Stimulated activated naive B cell treated with anti-CD40 and anti-IgM and Interleukin-4, amounts not matched to agents 10 μg/mL and 1 μg/mL and 100 μg/mL, for 72 hours (primary cell): ENCODE data around the gene RGPD4.
"Not testable (repeated sequence)": the region's sequence is repeated elsewhere in the genome, so short reads cannot be mapped to it uniquely, and the experiment has no call there.

Source experiments
- ATAC-seq, 2 donors: fragments of 150-1000 bp; cut with Tn5 transposase; replicated peaks; 2 replicates each; pipeline ENCODE4 v1.10.0; 2021; ENCODE audit warnings: moderate library complexity in 1 of 2
- DNase-seq: peaks from one replicate; pipeline ENCODE4 v3.0.0; 2021
- H3K27ac Mint-ChIP-seq: one replicate; pipeline ENCODE4 v1.8.0; 2022; ENCODE audit warnings: mild to moderate bottlenecking, mixed read lengths
- H3K27me3 Mint-ChIP-seq, 2 donors: one replicate each; pipeline ENCODE4 v1.8.0; 2022; ENCODE audit warnings: mixed read lengths in 2 of 2
- H3K36me3 Mint-ChIP-seq, 2 donors: one replicate each; pipeline ENCODE4 v1.8.0; 2022; ENCODE audit warnings: mixed read lengths in 2 of 2, mild to moderate bottlenecking in 1 of 2
- H3K4me1 Mint-ChIP-seq, 2 donors: one replicate each; pipeline ENCODE4 v1.8.0; 2022; ENCODE audit warnings: mixed read lengths in 2 of 2, mild to moderate bottlenecking in 1 of 2
- H3K4me3 Mint-ChIP-seq, 2 donors: one replicate each; pipeline ENCODE4 v1.8.0; 2022; ENCODE audit warnings: mild to moderate bottlenecking in 2 of 2, mixed read lengths in 2 of 2, moderate library complexity in 1 of 2
- H3K9me3 Mint-ChIP-seq, 2 donors: one replicate each; pipeline ENCODE4 v1.8.0; 2022; ENCODE audit warnings: mixed read lengths in 2 of 2, mild to moderate bottlenecking in 1 of 2

The RGPD4 gene

DNA sequence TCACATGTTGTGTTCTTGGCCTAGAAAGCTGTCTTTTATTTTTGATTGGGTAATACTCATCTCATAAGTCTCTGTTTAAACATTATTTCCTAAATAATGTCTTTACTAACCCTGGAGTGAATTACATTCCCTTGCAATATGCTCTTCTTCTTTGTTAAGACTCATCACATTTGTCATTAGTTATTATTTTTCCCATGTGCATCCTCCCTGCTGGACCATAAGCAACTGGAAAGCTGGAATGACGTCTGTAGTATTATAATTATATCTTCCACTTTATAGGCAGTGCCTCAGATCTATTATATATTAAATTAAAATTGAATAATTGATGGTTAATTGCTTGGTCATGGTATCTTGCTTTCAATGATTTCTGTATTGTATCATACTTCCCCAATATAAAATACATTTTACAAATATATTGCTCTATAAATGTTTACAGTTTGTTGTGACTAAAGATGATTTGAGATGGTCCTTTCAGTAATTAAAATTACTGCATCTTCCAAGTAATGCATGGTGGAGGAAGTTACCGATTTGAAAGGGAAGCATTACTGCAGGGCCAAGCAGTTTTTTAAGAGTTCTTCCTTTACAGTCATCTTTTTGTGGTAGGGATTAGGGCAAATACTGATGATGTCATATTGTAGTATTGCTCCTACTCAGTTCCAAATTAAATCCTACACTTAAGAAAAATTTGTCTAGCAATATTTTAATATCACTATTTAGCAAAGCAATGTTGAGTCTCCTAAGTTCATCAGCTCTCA lies 2.1 kb upstream of the RGPD4 start:
- ATAC-seq (no peak), DNase-seq (no peak)
- no peak overlapping the region for H3K4me3 Mint-ChIP-seq
- H3K9me3 Mint-ChIP-seq: no peaks in the 10 kb centered on the region
- no peaks in the 10 kb centered on the region for H3K4me1 Mint-ChIP-seq
- H3K27ac Mint-ChIP-seq: no peak overlapping the region
- H3K36me3 Mint-ChIP-seq: no peaks in the 10 kb centered on the region
- no peaks in the 10 kb centered on the region for H3K27me3 Mint-ChIP-seq

DNA sequence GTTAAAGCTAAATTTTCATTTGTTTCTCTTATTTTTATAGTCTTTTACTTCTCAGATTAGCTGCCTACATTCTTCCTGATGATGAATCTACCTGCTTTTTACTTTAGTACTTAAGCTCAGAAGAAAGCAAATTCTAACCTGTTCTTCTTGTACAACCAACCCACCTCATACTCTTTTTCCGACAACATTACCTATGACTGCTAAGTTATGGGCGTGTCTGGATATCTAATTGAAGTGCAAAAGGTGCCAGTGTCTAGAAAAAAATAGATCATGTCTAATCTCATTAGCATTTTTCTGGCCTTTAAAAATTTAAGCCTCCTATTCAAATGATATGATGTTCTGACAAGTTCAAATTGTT lies 1.5 kb upstream of the RGPD4 start:
- DNase-seq (no peak), ATAC-seq (no peak)
- no peak overlapping the region for H3K27ac Mint-ChIP-seq
- no peaks in the 10 kb centered on the region for H3K36me3 Mint-ChIP-seq
- no peaks in the 10 kb centered on the region for H3K4me1 Mint-ChIP-seq
- no peaks in the 10 kb centered on the region for H3K9me3 Mint-ChIP-seq
- H3K4me3 Mint-ChIP-seq: no peak overlapping the region
- no peaks in the 10 kb centered on the region for H3K27me3 Mint-ChIP-seq

DNA sequence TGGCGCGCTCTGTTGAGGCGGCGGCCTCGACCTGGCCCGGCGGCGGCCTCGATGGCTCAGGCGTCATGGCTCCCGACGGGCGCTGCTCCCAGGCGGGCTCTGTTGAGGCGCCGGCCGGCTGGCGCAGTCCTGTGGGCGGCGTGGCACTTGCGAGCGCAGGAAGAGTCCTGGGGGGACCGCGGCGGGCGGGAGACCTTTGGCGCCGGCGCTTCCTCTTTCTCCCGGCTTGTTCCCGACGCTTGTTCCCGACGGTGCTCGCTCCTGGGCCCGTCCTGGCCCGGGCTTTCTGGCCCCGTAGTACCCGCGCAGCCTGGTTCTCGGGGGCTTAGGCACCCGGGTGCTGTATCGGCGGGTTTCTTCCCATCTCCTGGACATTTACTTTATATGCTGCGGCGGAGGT lies 2.8 kb downstream of the RGPD4 start:
- H3K4me1 Mint-ChIP-seq, H3K9me3 Mint-ChIP-seq, ATAC-seq, H3K27ac Mint-ChIP-seq, H3K27me3 Mint-ChIP-seq, H3K36me3 Mint-ChIP-seq, DNase-seq, H3K4me3 Mint-ChIP-seq: not testable (repeated sequence)

DNA sequence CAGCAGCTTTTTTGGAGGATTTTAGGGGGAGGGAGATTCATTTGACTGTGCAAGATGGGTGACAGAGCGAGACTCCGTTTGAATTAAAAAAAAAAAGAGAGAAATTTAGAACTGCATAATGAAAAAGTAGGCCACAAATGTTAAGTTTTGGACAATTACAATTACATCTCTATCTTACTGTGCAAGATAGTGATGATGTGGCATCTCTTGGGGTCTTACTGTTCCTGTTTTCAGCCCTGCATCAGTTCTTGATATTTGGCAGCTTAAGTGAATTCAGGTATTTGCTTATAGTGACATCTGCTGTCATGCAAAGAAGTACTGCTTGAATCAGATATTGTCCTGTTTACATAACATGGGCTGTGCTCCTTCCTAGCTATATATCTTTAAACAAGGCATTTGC lies 6.5 kb downstream of the RGPD4 start:
- DNase-seq, ATAC-seq, H3K27me3 Mint-ChIP-seq, H3K36me3 Mint-ChIP-seq, H3K4me3 Mint-ChIP-seq, H3K9me3 Mint-ChIP-seq, H3K4me1 Mint-ChIP-seq, H3K27ac Mint-ChIP-seq: not testable (repeated sequence)

DNA sequence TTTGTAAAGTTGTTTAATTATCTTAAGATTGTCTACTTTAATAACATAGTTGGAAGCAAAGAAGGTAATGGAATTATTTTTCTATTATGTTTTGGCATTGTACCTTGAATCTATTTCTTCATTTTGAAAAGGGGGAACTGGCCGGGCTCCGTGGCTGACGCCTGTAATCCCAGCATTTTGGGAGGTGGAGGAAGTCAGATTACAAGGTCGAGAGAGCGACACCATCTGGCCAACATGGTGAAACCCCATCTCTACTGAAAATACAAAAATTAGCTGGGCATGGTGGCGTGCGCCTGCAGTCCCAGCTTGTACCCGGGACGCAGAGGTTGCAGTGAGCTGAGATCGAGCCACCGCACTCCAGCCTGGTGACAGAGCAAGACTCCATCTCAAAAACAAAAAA lies 6.9 kb downstream of the RGPD4 start:
- not testable (repeated sequence) for DNase-seq, H3K27me3 Mint-ChIP-seq, H3K9me3 Mint-ChIP-seq, H3K4me1 Mint-ChIP-seq, H3K27ac Mint-ChIP-seq, H3K4me3 Mint-ChIP-seq, ATAC-seq, H3K36me3 Mint-ChIP-seq

DNA sequence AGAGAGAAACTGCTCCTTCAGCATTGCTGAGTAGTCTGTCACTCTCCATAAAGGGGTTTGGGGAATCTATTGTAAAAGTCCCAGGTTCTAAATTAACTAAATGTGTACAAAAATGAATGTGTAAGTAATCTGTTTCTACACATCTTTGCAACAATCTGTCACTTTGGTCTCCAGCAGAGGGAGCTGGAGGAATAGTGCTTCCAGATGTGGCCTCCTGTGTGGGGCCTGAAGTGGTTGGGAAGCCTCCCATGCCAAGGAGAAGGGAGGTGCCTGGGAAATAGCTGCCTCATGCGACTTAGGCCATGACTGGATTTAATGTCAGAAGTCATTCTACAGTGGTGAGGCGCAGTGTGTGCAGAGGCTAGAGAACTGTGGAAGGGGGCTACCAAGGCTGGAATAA lies 89.4 kb downstream of the RGPD4 start:
- H3K36me3 Mint-ChIP-seq, H3K4me3 Mint-ChIP-seq, H3K27ac Mint-ChIP-seq, H3K27me3 Mint-ChIP-seq, H3K9me3 Mint-ChIP-seq, DNase-seq, H3K4me1 Mint-ChIP-seq, ATAC-seq: not testable (repeated sequence)

DNA sequence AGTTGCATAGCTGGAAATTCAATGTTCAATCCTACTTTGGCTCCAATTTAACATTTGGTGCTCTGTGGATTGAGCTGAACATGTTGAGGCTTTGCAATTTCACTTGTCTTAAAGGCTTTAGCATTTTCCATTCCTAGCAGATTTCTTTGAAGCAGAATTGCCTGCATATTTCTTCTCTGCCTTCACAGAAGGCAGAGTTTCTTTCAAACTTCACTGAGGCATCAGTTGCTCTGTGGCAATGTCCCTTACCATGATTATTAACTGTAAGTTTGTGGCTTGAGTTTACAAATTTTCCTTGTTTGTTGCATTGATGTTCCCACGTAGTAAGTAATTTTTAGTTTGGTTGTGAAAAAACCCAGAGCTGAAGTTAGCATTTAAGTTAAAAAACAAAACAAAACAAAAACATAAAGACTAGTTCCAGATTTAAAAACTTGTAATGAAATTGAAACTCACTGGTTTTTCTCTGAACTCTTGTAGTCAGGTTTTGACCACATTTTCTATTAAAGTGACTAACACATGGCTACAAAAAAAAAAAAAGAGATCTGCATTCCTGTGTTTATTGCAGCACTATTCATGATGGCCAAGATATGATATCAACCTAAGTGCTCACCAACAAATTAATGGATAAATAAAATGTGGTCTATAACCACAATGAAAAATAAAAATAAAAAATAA lies 90.1 kb downstream of the RGPD4 start:
- not testable (repeated sequence) for H3K4me1 Mint-ChIP-seq, H3K4me3 Mint-ChIP-seq, H3K27me3 Mint-ChIP-seq, H3K9me3 Mint-ChIP-seq, H3K27ac Mint-ChIP-seq, DNase-seq, H3K36me3 Mint-ChIP-seq, ATAC-seq

DNA sequence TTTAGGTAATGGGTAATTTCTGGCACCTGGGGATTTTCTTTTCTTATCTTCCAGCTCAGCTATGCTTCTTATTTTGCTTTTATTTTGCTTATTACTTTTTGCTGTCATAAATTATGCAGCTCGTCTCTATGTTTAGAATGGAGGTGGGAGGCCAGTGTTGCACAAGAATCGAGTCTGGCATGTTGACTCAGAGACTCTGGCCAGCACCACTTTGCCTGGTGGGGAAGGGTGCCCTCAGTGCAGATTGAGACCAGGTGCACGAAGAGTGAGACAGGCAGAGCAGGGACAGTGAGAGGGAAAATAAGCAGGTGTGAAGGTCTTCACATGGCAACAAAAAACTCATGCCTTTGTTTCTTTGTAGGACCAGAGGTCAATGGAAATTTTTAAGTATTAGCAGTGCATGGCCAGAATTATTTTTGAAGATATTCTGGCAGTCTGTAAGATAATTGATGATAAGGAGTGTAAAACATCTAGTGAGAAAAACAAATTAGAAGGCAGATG lies 100.4 kb downstream of the RGPD4 start:
- Mint-ChIP-seq H3K9me3 (no peaks in the 10 kb centered on the region), H3K36me3 (no peaks in the 10 kb centered on the region), H3K4me1 (no peaks in the 10 kb centered on the region), H3K27ac (no peak overlapping the region), H3K27me3 (peaks cover 0 to 4% of the 10 kb centered on the region in 2 donors), H3K4me3 (no peak overlapping the region)
- DNase-seq (no peak), ATAC-seq (no peak)

DNA sequence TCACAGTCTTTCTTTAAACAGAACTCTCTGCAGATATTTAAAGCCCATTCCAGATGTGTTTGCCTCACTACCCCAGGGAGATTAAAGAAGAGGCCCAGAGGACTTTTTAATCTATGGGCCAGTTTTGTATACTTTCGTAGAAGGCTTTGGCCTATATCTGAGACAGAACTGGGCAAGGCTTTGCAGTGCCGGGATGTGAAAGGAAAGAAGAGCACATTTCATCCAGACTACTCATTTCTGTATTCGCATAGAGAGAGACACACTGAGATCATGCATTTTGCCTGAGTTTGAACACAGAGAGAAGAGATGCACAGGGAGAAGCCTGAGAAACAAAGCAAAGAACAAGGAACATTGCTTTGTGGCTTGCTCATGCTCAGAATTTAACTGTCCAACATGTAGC lies 104.7 kb downstream of the RGPD4 start:
- no peaks in the 10 kb centered on the region for H3K4me1 Mint-ChIP-seq

DNA sequence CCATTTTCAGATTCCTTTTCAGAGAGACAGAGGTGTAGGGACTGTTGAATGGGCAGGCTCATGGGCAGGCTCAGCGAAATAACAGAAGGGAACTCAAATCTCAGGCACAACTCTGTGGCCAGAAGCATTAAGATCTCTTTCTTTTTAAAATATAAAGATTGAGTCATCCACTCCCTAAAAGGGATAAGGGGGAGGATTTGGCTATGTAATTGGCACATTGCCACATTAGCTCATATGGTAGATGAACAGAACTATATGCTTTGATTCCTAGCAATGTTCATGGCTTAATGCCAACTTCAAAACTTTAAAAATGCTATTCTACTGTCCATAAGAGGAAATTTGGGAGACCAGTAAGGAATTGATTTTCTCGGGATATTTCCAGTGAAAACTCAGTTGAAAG lies 105.8 kb downstream of the RGPD4 start:
- peaks cover 0 to 9% of the 10 kb centered on the region in 2 donors for H3K27me3 Mint-ChIP-seq
- no peak for ATAC-seq
- no peak for DNase-seq
- no peaks in the 10 kb centered on the region for H3K9me3 Mint-ChIP-seq
- H3K36me3 Mint-ChIP-seq: no peaks in the 10 kb centered on the region
- H3K27ac Mint-ChIP-seq: no peak overlapping the region
- no peak overlapping the region for H3K4me3 Mint-ChIP-seq
- H3K4me1 Mint-ChIP-seq: no peaks in the 10 kb centered on the region

More for the DNA sequence above, 104.7 kb downstream of the RGPD4 start:
- Mint-ChIP-seq H3K4me3 (no peak overlapping the region), H3K27me3 (peaks cover under 1 to 9% of the 10 kb centered on the region in 2 donors), H3K27ac (no peak overlapping the region), H3K9me3 (no peaks in the 10 kb centered on the region), H3K36me3 (no peaks in the 10 kb centered on the region)
- ATAC-seq: no peak
- DNase-seq: no peak

DNA sequence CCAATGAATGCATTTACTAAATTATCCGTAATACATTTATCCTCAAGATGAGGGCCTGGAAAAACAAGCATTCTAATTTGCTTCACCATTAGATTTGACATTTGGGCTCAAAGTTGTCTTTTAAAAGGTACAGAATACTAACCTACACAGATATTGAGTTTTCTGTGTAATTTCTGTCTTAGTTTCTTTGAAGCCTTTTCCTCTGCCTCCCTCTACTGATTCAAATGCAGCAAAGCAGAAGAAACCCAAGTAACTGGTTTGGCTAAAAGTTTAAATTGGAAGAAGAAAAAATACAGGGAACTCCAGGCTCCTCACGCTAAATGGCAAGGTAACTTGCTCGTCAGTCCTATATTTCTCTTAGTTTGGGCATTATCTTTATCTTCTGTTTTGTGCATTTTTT lies 106.3 kb downstream of the RGPD4 start:
- H3K27me3 Mint-ChIP-seq: peaks cover 0 to 9% of the 10 kb centered on the region in 2 donors
- no peak overlapping the region for H3K27ac Mint-ChIP-seq
- no peak overlapping the region for H3K4me3 Mint-ChIP-seq
- no peaks in the 10 kb centered on the region for H3K9me3 Mint-ChIP-seq
- H3K4me1 Mint-ChIP-seq: no peaks in the 10 kb centered on the region
- no peak for DNase-seq
- H3K36me3 Mint-ChIP-seq: no peaks in the 10 kb centered on the region
- no peak for ATAC-seq

DNA sequence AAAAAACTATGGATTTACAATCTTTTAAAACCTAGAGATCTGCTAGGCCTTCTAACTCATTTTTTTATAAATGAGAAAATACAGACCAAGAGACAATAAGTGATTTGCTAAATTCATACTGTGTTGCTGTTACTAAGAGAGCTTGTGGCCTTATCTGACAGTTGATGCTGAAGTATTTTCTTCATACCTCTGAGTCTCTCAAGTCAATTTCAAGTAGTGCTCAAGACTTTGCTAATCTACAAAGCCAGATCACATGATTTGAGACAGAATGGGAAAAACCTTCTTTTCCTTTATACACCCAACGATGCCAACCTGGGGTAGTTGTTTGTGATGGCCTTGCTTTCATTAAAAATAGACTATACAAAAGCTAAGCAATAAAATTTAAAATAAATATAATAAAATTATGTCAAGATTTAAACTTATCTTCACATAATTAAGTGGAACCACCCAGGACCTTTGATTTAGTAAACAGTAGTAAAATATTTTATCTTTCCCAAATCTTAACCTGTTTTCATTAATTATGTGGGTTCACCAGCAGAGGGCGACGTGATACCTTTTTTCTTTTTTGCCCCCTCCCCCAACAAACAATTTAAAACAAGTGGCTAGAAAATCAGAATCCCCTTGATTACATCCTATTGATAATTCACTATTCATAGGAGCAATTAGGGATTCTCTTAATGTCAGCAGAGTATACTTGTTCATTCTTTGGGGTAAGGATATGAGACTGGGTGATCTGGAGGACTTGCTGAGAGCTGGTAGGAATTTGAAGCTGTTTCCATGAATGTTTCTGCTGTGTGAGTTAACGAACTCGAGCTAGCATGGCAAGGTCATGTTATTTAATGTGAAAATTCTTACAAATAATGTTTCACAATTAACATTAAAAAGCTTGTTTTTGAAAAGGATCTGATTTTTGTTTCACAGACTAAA lies 110.0 kb downstream of the RGPD4 start:
- Mint-ChIP-seq H3K36me3 (no peaks in the 10 kb centered on the region), H3K4me3 (no peak overlapping the region), H3K9me3 (peaks cover 0 to 1% of the 10 kb centered on the region in 2 donors), H3K4me1 (no peaks in the 10 kb centered on the region), H3K27ac (no peak overlapping the region), H3K27me3 (peaks cover 0 to 9% of the 10 kb centered on the region in 2 donors)
- ATAC-seq: no peak
- DNase-seq: no peak
